Measurements from ENCODE around the gene UBE3B.

DNA sequence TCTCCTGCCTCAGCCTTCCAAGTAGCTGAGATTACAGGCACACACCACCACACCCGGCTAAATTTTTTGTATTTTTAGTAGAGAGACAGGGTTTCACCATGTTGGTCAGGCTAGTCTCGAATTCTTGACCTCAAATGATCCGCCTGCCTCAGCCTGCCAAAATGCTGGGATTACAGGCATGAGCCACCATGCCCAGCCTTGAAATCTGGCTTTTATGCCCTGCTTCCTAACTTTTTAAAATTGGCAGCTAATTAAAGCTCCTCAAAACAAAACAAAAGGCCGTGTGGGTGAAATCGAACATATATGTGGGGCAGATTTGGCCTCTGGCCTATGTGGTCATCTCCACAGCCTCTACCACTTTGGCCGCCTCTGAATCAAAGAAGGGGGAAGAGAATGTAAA lies 38.3 kb upstream of the UBE3B start:
- TF ChIP-seq, protein P1, sequence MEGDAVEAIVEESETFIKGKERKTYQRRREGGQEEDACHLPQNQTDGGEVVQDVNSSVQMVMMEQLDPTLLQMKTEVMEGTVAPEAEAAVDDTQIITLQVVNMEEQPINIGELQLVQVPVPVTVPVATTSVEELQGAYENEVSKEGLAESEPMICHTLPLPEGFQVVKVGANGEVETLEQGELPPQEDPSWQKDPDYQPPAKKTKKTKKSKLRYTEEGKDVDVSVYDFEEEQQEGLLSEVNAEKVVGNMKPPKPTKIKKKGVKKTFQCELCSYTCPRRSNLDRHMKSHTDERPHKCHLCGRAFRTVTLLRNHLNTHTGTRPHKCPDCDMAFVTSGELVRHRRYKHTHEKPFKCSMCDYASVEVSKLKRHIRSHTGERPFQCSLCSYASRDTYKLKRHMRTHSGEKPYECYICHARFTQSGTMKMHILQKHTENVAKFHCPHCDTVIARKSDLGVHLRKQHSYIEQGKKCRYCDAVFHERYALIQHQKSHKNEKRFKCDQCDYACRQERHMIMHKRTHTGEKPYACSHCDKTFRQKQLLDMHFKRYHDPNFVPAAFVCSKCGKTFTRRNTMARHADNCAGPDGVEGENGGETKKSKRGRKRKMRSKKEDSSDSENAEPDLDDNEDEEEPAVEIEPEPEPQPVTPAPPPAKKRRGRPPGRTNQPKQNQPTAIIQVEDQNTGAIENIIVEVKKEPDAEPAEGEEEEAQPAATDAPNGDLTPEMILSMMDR (conservative IDR thresholded peaks at IDR 0.05): no peak
- TF ChIP-seq EZH2 (IDR thresholded peaks at IDR 0.05; ENCODE audit: low read depth): no peak

Data from PC-9 (cell line).